Kidney (tissue), 14 donors: Measurements from ENCODE around the gene FAM219A. TPM values are rescaled to one million over a fixed set of nuclear protein-coding genes. Genes with fewer than 3 reads are reported as not detected.

Experiments used
- DNase-seq, 5 donors: peaks; one replicate each; pipeline ENCODE4 v3.0.0-alpha.2; 2013 to 2020
- FAIRE-seq: peaks from 2 replicates; lab custom pipeline; 2012; peaks lifted over from hg19 to GRCh38; lab: Jason Lieb, UNC
- H3K27ac ChIP-seq, 2 donors: one replicate each; pipeline ENCODE4 v1.7.0; 2013; ENCODE audit warnings: low read depth in 2 of 2, low read length in 2 of 2, inconsistent platforms in 1 of 2
- H3K27me3 ChIP-seq: one replicate; pipeline ENCODE4 v1.7.1; 2013; ENCODE audit warnings: low read length, inconsistent platforms; ENCODE audit not compliant: control insufficient read depth, insufficient read depth
- H3K36me3 ChIP-seq, 3 donors: one replicate each; pipeline versions ENCODE4 v1.7.0 to v1.7.1; 2013; ENCODE audit warnings: low read length in 3 of 3, control low read depth in 1 of 3, inconsistent platforms in 1 of 3; ENCODE audit not compliant: insufficient read depth in 3 of 3, control insufficient read depth in 2 of 3
- H3K4me1 ChIP-seq, 3 donors: one replicate each; pipeline versions ENCODE4 v1.7.0 to v1.7.1; 2013; ENCODE audit warnings: low read length in 3 of 3, inconsistent platforms in 1 of 3, low read depth in 1 of 3; ENCODE audit not compliant: control insufficient read depth in 2 of 3, insufficient read depth in 2 of 3
- H3K4me3 ChIP-seq, 3 donors: one replicate each; pipeline versions ENCODE4 v1.7.0 to v1.8.1; 2013; ENCODE audit warnings: low read length in 3 of 3, control low read depth in 1 of 3, inconsistent platforms in 1 of 3
- H3K9ac ChIP-seq, 3 donors: one replicate each; pipeline versions ENCODE4 v1.7.0 to v1.7.1; 2013; ENCODE audit warnings: low read length in 3 of 3, control low read depth in 1 of 3, inconsistent platforms in 1 of 3
- H3K9me3 ChIP-seq, 3 donors: one replicate each; pipeline versions ENCODE4 v1.7.0 to v1.7.1; 2013; ENCODE audit warnings: low read length in 3 of 3, control low read depth in 1 of 3, inconsistent platforms in 1 of 3; ENCODE audit not compliant: control insufficient read depth in 2 of 3, insufficient read depth in 1 of 3
- intact Hi-C: fragments of 100-400 bp; cut with DNase I; formaldehyde crosslinking; loops from one replicate; pipeline ENCODE4 v1.11.1; 2022
- polyA plus RNA-seq: library from polyadenylated mRNA; stranded (reverse); fragments of 350-450 nt; fragmentation: Illumina TruSeq; extraction: RNeasy Lipid Tissue Mini Kit (QIAGEN cat#74804); gene quantifications from one replicate; pipeline ENCODE4 v1.2.3, GENCODE V29; 2014; ENCODE audit warnings: low read depth, low replicate concordance; ENCODE audit not compliant: insufficient read depth
- total RNA-seq: library from RNA; stranded (reverse); fragmentation: NEBNext Ultra II Directional; extraction: Animal tissue kit (Norgen Biotek cat#: 25700); gene quantifications from one replicate; pipeline ENCODE4 v1.2.1, GENCODE V29; 2021
- TF ChIP-seq, protein P1 (sequence below): IDR thresholded peaks from 3 replicates; pipeline ENCODE4 v1.5.1; 2012; ENCODE audit warnings: mild to moderate bottlenecking, moderate library complexity, borderline replicate concordance; ENCODE audit not compliant: insufficient read depth; ENCODE audit errors: extremely low read depth
- donor health status: control.
- donor health status: control.
- donor health status: control.
- donor health status: control.
- donor health status: control.
- donor health status: DM: yes; HTN: yes; CAD: no.
- donor health status: Normal renal cell carcinoma (clear cell type).

Gene FAM219A
- total and polyA plus RNA-seq, 2 donors from 2014 or later = 8.7 to 21.1 TPM

DNA sequence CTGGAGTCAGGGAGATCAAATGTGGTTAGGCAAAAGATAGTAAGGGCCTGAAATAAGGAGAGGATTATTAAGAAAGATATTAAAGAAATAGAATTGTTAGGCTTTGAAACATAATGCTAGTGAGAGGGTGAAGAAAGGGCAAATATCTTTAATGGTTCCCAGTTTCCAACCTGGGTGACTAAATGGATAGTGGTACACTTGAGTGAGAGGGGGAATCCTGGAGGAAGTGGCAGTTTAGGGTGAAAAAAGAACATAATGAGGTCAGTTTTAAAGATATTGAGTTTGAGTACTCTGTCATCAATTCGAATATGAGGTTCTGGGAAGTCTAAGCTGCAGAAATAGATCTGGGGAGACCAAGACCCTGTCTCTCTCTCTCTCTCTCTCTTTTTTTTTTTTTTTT is 19.2 kb upstream of the FAM219A start:
- intact Hi-C loops = no loop called here
- no peaks in the 10 kb centered on the region for H3K4me1 ChIP-seq
- FAIRE-seq (no peak), DNase-seq (no peak)
- no peak overlapping the region for H3K9ac ChIP-seq
- TF ChIP-seq, protein P1, sequence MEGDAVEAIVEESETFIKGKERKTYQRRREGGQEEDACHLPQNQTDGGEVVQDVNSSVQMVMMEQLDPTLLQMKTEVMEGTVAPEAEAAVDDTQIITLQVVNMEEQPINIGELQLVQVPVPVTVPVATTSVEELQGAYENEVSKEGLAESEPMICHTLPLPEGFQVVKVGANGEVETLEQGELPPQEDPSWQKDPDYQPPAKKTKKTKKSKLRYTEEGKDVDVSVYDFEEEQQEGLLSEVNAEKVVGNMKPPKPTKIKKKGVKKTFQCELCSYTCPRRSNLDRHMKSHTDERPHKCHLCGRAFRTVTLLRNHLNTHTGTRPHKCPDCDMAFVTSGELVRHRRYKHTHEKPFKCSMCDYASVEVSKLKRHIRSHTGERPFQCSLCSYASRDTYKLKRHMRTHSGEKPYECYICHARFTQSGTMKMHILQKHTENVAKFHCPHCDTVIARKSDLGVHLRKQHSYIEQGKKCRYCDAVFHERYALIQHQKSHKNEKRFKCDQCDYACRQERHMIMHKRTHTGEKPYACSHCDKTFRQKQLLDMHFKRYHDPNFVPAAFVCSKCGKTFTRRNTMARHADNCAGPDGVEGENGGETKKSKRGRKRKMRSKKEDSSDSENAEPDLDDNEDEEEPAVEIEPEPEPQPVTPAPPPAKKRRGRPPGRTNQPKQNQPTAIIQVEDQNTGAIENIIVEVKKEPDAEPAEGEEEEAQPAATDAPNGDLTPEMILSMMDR = no peak
- H3K27me3 ChIP-seq = no peaks in the 10 kb centered on the region
- no peaks in the 10 kb centered on the region for H3K9me3 ChIP-seq
- H3K27ac ChIP-seq = no peak overlapping the region
- no peak overlapping the region for H3K4me3 ChIP-seq
- H3K36me3 ChIP-seq = no peaks in the 10 kb centered on the region

DNA sequence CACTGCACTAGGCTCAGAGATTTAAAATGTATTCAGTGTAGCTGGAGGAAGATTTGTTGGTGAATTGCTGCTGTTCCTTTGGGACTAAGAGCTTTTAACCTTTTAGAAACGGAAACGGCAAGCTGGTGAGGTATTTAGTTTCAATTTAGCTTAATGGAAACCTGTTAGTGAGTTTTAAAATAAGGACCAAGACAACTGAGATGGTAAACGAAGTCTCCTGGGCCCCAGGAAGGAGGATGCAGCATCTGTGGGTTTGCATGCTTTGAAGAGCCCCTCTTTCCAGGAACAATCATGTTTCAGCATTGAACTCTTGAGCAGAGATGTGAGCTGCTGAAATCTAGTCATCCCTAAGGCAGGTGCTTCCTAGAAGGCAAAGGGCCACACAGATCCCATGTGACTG is 16.7 kb upstream of the FAM219A start:
- Histone ChIP-seq H3K4me3 (no peak overlapping the region), H3K36me3 (no peaks in the 10 kb centered on the region), H3K4me1 (no peaks in the 10 kb centered on the region), H3K27ac (no peak overlapping the region), H3K9me3 (no peaks in the 10 kb centered on the region), H3K27me3 (no peaks in the 10 kb centered on the region), H3K9ac (no peak overlapping the region)
- intact Hi-C loops = no loop called here
- TF ChIP-seq, protein P1 = no peak
- no peak for DNase-seq
- FAIRE-seq = no peak

DNA sequence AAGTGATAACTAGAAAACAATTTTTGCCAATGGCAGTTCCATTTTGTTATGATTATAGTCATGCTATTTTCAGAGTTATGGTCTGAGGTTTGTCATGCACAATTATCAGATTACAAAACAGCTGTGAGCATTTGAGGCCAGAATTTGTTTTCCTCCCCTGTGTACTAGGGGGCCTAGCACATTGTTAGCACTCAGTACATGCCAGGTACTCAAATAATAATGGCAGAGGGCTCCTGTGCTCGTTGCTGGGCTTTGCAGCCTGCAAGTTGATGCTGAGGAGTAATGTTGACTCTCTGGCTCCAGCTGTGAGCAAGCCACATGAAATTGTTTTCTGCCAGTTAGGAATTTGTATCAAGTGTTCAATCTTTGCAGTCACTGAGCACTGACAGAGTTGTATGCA is 7.1 kb upstream of the FAM219A start:
- H3K27ac ChIP-seq = no peak overlapping the region
- intact Hi-C loops = no loop called here
- H3K36me3 ChIP-seq = no peaks in the 10 kb centered on the region
- no peaks in the 10 kb centered on the region for H3K9me3 ChIP-seq
- DNase-seq (no peak), FAIRE-seq (no peak)
- H3K9ac ChIP-seq = no peak overlapping the region
- no peaks in the 10 kb centered on the region for H3K27me3 ChIP-seq
- TF ChIP-seq, protein P1 = no peak
- H3K4me1 ChIP-seq = no peaks in the 10 kb centered on the region
- H3K4me3 ChIP-seq = no peak overlapping the region

DNA sequence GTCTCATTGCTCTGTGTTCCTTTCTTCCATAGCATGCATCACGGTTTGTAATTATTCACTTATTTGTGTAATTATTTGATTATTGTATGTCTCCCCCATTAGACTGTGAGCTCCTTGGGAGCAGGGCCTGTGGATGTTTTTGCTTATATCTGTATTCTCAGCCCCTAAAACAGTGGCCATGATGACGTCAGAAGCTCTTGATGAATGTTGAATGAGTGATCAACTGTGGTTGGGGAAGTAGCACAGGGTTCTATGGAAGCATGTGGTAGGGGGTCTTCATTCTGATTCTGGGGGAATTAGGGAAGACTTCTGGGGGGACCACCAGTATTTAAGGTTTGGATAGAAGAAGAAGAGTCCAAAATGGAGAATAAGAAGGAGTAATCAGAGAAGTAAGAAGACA is 6.2 kb upstream of the FAM219A start:
- FAIRE-seq = no peak
- H3K4me3 ChIP-seq = no peak overlapping the region

More for the DNA sequence above, 6.2 kb upstream of the FAM219A start:
- Histone ChIP-seq H3K9ac (no peak overlapping the region), H3K4me1 (no peaks in the 10 kb centered on the region), H3K27ac (no peak overlapping the region), H3K36me3 (no peaks in the 10 kb centered on the region), H3K27me3 (no peaks in the 10 kb centered on the region), H3K9me3 (no peaks in the 10 kb centered on the region)
- no peak for DNase-seq
- intact Hi-C loops = no loop called here
- TF ChIP-seq, protein P1 = no peak
